HG03575 (cell line): ENCODE results near the gene EDIL3.
A peak's percentile ranks its signal among the peaks of the same experiment; 100 is the strongest.
"Not testable (repeated sequence)": the region's sequence is repeated elsewhere in the genome, so short reads cannot be mapped to it uniquely, and the experiment has no call there.

Source experiments
- ATAC-seq: cut with Tn5 transposase; IDR thresholded peaks from one replicate; pipeline ENCODE4 v1.9.1; 2021; ENCODE audit not compliant: unreplicated experiment, insufficient number of reproducible peaks, low FRiP score; ENCODE audit errors: extremely low read depth

Gene EDIL3

DNA sequence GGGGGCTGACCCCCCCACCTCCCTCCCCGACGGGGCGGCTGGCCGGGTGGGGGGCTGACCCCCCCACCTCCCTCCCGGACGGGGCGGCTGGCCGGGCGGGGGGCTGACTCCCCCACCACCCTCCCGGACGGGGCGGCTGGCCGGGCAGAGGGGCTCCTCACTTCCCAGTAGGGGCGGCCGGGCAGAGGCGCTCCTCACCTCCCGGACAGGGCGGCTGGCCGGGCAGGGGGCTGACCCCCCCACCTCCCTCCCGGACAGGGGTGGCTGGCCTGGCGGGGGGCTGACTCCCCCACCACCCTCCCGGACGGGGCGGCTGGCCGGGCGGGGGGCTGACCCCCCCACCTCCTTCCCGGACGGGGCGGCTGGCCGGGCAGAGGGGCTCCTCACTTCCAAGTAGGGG lies 72.4 kb downstream of the EDIL3 start:
- not testable (repeated sequence) for ATAC-seq

DNA sequence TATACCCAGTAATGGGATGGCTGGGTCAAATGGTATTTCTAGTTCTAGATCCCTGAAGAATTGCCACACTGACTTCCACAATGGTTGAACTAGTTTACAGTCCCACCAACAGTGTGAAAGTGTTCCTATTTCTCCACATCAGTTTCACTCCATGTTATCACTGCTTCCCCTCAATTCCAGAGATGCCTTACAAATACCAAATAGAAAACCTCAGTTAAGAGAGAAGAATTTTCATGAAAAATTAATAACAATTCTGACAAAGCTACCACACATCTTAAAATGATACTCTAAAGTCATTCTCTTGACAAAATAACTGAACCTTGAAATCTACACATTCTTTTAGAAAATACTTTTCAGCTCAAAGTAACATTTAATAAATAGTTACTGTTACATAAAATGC lies 74.8 kb downstream of the EDIL3 start:
- not testable (repeated sequence) for ATAC-seq

DNA sequence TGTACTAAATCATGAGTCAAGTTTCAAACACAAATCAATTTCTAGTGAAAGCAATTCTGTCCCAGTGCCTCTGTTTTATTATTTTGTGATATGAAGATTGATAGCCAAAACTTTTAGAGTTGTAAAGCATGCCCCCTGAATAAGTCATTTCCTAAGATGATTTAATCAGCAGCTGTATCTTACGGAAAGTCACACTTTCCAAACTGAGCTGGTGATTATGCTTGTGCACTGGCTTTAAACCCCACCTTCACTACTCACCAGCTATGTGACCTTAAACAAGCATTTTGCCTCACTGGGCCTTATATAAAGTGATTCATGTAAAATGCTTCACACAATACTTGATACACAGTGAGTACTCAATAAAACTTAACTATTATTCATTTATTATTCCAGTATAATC lies 78.1 kb downstream of the EDIL3 start:
- no peak for ATAC-seq

DNA sequence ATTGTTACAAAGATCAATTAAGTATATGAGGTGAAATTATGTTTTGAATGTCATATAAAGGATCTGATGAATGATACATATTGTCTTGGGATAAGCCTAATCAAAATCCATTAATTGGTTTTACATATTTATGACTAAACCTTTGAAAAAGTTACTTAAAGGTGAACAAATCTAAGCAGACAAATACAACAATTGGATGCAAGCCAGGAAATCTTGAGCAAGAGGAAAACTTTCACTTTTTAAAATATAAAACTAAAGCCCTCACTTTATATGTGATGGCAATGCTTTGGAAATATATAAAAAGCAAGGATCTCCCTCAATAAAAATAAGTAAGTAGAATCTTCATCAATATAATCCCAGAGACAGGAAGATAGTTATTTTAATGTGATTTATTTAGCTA lies 80.1 kb downstream of the EDIL3 start:
- no peak for ATAC-seq

DNA sequence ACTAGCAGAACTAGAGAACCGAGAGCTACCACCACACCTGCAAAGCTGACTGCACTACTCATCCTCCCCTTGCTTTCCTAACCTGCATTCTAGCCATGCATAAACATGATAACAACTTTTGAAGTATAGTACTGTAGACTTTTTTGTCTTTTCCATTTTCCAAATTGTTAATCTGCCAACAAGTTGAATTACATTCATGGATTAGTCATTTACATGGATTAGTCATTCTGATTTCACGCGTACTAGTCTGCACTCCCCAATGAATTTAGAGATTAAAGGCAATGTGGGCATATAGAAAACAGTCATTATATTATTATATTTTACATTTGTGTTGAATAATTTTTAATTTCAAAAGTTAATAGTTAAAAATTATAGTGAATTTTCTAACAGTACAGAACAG lies 81.4 kb downstream of the EDIL3 start:
- no peak for ATAC-seq

DNA sequence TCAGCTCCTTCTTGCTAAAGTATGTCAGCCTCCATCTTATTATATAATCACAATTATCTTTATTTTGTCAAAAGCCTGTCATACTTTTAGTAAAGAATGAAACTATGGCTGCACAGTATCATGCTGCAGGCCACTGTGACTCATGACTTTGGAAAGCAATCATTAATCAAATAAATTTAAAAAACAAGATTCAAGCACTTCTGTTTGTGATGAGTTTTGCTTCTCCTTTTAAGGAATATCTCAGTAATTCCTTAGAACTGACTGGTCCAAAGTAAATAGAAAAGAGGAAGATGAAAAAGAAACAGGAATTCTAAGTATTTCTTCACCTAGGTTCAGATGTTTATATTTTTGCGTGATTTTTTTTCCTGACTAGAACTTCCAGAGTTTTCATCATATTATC lies 83.1 kb downstream of the EDIL3 start:
- ATAC-seq: no peak

DNA sequence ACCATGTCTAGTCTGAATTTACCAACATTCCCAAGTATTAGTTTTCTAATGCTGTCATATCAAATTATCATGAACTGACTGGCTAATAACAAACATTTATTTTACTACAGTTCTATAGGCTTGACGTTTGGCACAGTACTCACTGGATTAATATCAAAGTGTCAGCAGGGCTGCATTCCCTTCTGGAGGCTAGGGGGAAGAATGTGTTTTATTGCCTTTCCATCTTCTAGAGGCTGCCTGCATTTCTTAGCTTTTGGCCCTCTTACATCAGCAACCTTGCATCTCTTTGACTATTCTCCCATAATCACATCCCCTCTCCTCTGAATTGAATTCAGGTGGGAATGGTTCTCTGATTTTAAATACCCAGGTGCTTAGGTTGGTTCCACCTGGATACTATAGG lies 84.7 kb downstream of the EDIL3 start:
- ATAC-seq: no peak

DNA sequence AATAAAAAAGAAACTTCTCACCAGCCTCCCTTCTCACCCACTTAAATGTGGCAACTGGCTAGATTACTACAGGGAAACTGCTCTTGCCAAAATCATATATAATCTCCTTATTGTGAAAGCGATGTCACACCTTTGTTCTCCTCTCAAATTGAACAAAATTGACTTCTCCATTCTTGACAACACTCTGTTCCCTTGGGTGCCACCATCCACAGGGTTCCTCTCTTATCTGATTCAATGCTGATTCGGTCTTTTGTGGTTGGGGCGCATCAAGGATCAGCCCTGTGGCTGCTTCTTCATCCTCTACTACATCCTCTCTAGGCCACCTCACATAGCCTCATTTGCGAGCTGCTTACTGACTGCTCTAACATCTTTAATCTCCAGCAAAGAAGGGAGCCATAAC lies 86.1 kb downstream of the EDIL3 start:
- no peak for ATAC-seq

DNA sequence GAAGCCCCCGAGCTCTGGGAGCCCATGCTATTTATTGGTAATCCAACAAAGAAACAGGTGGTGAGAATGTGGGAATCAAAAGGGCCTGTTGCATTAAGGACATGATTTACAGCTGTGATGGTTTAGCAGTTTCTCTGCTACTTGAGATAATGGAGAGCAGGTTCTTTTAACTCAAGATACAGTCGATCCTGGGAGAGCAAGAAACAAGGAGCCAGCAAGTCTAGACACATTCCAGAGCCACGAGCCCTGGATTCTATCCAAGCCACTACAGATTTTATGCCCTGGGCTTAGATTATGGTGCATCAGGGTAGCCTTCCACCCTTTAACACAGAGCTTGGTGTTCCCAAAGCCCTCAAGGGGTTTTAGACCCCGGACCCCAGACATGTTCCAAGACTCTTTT lies 87.0 kb downstream of the EDIL3 start:
- not testable (repeated sequence) for ATAC-seq

DNA sequence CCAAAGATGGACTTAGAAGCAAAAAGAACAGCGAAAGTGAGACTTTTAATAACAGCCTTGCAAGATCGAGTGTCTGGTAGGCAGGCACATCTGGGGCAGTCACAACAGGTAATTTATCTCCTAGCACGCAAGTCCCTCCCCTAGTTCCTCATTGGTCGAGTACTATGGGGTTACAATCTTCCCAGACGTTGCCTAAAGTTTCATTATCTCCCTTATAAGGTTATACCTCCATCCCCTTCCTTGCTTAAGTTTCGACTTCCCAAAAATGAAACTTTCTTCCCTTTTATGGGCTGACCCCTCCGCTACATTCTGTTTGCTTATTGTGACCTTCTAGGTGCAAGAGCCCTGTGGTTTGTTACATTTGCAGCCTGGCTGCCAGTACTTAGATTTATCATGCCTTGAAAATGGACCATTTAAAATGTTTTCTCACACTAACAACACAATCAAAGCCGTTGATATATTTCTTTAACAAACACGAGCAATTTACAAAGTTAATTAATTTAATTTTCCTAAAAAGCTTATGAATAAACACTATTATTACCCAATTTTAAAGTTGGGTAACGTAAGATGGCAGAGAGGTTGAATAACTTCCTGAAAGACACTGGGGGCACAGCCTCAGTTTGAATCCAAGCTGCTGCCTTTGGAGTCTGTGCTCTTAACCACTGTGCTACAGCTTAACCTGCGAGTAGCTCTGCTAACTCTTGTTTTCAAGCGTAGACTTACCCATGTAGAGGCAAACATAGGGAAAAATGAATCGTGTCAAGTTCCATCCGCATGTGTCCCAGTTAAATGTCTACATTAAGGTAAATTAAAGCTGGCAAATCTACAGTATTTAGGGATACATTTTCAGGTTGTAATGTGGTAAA lies 91.7 kb downstream of the EDIL3 start:
- ATAC-seq: no peak

DNA sequence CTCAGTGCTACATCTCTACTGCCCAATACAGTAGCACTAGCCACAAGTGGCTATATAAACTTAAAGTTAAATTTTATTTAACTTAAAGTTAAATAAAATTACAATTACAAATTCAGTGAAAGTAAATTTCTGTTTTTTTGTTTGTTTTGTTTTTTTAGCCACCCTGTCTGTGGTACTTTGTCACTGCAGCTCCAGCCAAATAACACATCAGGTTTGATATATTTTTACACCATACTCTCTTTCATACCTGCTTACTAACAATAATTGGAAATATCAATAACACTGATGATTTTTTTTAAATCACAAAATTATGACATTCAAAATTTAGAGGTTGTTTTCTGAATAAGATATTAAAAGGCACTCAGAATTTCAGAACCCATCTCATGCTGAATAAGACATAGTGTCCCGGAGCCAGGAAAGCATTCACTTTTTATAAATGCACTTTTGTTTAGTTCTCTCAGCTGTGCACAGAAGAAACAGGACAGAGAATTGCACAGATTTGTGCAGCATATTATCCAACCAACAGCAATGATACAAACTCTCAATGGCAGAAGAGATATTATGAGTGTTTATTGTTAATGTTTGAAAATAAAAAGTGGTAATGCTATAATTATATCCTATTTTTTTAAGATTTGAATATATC lies 92.6 kb downstream of the EDIL3 start:
- no peak for ATAC-seq

DNA sequence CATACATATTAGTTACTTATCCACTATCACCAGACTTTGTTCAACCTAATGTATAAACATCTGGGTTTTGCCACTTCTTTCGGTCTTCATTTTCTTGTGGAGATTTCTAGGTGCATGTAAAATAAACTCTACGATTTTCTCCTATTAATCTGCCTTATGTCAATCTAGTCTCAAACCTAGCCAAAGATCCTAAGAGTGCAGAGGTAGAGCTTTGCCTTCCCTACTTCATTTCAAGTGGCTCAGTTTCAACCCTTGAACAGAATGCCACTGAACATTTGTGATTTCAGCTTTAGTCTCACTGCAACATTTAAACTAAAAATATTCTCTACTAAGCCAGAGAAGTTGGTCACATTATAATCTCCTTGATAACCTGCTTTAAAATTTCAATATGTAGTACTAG lies 94.0 kb downstream of the EDIL3 start:
- no peak for ATAC-seq

DNA sequence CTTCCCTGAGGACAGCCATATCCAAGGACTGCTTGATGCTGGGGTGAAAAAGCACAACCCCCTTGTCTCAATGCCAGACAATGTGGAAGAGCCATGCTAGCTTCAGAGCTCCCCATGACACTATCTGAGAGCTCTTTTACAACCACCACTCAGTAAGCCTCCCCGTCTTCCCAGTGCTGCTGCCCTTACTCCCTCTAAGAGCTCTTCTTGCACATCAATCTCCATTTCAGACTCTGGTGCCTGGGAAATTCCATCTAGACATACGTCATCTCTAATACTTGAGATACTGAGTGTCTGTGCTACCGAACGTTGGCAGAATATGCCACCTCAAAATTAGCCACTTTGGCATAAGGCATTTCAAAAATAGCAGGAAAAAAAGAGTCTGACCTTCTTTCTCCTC lies 94.5 kb downstream of the EDIL3 start:
- no peak for ATAC-seq

DNA sequence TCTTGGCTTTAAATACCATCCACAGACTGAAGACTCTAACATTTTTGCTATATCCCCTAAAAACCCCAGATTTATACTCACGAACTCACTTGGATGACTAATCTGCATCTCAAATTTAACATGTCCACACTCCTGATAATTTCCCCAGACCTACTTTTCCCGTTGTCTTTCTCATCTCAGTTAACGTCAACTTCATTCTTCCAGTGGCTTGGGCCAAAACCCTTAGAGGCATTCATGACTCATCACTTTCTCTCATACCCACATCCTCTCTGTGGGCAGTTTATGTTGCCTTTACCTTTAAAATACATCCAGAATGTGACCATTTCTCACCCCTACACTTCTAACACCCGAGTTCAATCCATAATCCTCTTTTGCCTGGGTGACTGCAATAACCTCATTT lies 96.7 kb downstream of the EDIL3 start:
- ATAC-seq: peak; percentile 87

DNA sequence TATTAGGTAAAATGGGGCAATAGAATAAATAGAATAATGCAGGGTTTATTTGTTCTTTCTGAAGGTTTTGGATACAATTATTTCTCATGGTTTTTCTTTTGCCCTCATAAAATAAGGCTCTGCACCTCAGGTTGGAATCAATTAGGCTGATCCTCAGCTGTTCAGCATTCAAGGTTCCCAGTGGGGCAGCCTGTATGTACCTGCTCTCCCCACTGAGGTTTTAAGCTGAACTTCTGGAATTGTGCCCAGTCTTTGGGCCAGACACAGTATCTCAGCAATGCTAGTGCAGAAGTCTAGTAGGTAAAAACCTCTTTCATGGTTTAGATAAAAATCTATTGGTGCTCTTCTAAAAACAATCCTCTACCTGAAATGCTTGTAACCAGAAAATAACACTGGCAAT lies 98.0 kb downstream of the EDIL3 start:
- ATAC-seq: no peak

DNA sequence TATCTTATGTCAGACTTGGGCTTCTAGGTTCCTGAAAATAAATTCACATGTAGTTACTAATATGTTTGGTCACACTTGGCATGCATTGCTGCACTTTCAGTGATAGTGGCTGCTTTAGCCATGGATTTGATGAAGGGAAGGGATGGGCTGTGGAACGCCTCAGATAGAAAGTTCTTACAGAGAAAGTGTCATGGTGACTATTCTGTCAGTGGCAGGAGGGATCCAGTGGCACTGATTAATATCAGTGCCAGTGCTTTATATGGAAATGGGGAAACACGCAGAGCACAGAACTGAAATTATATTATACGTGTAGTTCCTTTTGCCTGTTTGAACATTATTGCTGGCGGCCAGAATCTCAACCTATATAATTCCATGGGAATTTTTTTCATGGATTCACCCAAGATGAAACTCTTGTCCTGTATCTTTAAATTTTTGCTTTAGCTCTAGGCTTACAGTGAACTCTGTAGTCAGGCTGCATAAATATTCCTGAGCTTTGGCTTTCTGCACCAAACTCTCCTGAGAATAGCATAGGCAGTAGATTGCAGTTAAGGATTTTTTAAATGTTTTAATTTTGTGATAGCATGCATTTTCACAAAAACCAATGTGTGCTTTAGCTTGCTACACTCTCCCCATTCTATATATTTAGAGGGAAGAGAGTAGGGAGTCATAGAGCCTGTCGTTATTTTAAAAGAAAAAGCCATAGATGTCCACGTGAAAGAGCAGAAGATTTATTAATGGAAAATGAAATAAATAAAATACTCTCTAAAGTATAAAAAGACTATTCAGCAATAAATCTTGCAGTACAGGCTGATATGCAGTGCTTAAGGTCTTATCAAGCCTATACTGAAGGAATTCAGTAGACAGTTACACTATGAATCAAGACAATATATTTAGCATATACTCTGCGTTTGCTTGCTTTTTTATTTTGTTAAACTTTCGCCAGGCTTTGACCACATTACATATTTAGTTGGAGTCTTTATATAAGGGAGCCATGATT lies 98.7 kb downstream of the EDIL3 start:
- ATAC-seq: no peak

DNA sequence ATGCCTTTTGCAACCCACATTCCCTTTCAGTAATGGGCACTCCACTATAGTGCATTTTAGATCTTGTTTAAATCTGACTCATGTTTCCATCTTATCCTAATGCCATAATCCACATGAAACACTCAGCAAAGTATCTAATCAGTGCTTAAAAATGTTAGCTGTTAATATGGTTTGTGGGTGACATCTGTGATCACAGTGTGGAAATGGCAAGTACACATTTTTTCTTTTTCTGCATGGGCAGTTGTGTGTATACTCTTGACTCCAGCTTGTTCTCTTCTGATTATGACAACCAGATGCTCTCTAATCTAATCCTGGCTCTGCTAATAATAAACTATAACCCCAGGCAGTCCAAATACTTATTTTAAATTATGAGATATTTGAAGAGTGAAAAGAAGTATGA lies 103.3 kb downstream of the EDIL3 start:
- ATAC-seq: no peak

DNA sequence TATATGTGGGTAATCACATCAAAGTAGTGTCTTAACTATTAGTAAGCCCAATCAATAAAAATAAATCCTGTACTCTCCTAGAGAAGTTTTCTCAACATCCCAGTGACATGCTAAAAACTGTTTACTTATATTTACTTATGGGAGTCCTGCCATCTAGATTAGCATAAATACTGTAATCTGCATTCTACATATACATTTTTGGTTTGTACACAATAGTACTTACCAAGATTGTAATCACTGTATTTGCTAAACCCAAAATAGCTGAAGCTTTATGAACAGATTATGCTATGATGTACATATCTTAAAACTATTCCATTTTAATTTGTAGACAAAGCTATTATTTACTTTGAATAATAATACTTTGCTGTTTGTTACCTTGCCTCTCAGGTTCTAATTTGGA lies 105.4 kb downstream of the EDIL3 start:
- ATAC-seq: no peak

DNA sequence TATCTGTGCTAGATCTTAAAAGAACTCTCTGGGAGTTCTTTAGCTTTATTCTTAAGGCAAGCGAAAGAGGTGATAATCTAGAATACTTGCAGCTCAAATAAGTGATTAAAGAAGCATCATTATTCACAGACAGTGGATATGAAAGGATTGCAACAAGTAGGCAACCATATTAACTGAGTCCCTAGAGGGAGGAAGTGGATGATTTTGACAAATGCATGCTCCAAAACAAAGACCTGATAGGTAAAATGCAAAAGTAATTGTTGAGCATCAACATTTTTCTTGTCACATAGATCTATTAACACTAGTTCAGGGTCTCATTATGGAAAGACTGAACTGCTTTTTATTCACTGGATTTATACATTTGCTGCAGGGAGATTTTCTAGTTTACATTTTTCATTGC lies 109.1 kb downstream of the EDIL3 start:
- no peak for ATAC-seq
